K562 (cell line): Measurements from ENCODE around the gene AURKB. TPM values are rescaled to one million over a fixed set of nuclear protein-coding genes. Genes with fewer than 3 reads are reported as not detected.
A peak's percentile ranks its signal among the peaks of the same experiment; 100 is the strongest.

Experiments
- ADNP ChIP-seq: fragments of 200-800 bp; sonication (Bioruptor generic); IDR thresholded peaks from 2 replicates; pipeline ENCODE4 v1.6.1; 2016; ENCODE audit warnings: missing genetic modification characterization, missing compliant biosample characterization
- FOXM1 ChIP-seq, 2 experiments: fragments of 450-650 bp in 1 of 2; sonication (generic) in 1 of 2; formaldehyde crosslinking in 1 of 2; IDR thresholded peaks; 2 replicates each; pipeline versions ENCODE4 v1.6.1 to v1.9.0; 2017 to 2022; ENCODE audit warnings: low read depth in 2 of 2, mild to moderate bottlenecking in 2 of 2, missing genetic modification reagents in 1 of 2, moderate library complexity in 1 of 2
- HMGXB4 ChIP-seq: sonication (generic); formaldehyde crosslinking; IDR thresholded peaks from 2 replicates; pipeline ENCODE4 v1.8.1; 2023; ENCODE audit warnings: mild to moderate bottlenecking, missing genetic modification reagents
- ID3 ChIP-seq, 2 experiments: fragments of 250-450 bp in 1 of 2; fragments of 450-650 bp in 1 of 2; sonication (Bioruptor Pico) in 1 of 2; IDR thresholded peaks; 2 replicates each; pipeline versions ENCODE4 v1.6.1 to v1.8.0; 2016 to 2021; ENCODE audit warnings: mild to moderate bottlenecking in 2 of 2, moderate library complexity in 2 of 2, missing compliant biosample characterization in 1 of 2, missing genetic modification characterization in 1 of 2
- KDM4B ChIP-seq, 2 experiments: fragments of 450-650 bp in 1 of 2; sonication (generic) in 1 of 2; IDR thresholded peaks; 2 replicates each; pipeline ENCODE4 v1.6.1; 2016 to 2017; ENCODE audit warnings: borderline replicate concordance in 2 of 2, antibody characterized with exemption in 1 of 2, low read depth in 1 of 2, mild to moderate bottlenecking in 1 of 2
- NR1H2 ChIP-seq: sonication (generic); formaldehyde crosslinking; IDR thresholded peaks from 2 replicates; pipeline ENCODE4 v1.4.0; 2020; ENCODE audit warnings: mild to moderate bottlenecking, missing genetic modification reagents
- RBM39 ChIP-seq: fragments of 200-400 bp; formaldehyde crosslinking; optimal IDR thresholded peaks from 2 replicates; pipeline ENCODE3; 2018; ENCODE audit warnings: low read depth, low read length
- TEAD2 ChIP-seq: fragments of 450-650 bp; IDR thresholded peaks from 2 replicates; pipeline ENCODE4 v1.6.1; 2016; ENCODE audit warnings: missing genetic modification characterization, control low read depth, missing compliant biosample characterization
- TOE1 ChIP-seq, 2 experiments: fragments of 450-650 bp in 1 of 2; sonication (generic) in 1 of 2; formaldehyde crosslinking in 1 of 2; IDR thresholded peaks; 2 replicates each; pipeline versions ENCODE4 v1.7.1 to v1.8.0; 2016 to 2022; ENCODE audit warnings: borderline replicate concordance in 2 of 2, mild to moderate bottlenecking in 2 of 2, antibody characterized with exemption in 1 of 2, inconsistent platforms in 1 of 2, low read depth in 1 of 2, missing genetic modification reagents in 1 of 2, moderate library complexity in 1 of 2
- YBX1 ChIP-seq: fragments of 450-650 bp; IDR thresholded peaks from 2 replicates; pipeline ENCODE4 v1.7.1; 2016; ENCODE audit warnings: mild to moderate bottlenecking
- ZBTB1 ChIP-seq: sonication (generic); formaldehyde crosslinking; IDR thresholded peaks from 2 replicates; pipeline ENCODE4 v1.8.1; 2023; ENCODE audit warnings: missing genetic modification reagents, low read depth, mild to moderate bottlenecking, borderline replicate concordance
- ZFP91 ChIP-seq: sonication (generic); formaldehyde crosslinking; IDR thresholded peaks from 2 replicates; pipeline ENCODE4 v1.8.0; 2022; ENCODE audit warnings: mild to moderate bottlenecking, missing genetic modification reagents
- ZNF511 ChIP-seq: sonication (generic); formaldehyde crosslinking; IDR thresholded peaks from 2 replicates; pipeline ENCODE4 v1.8.0; 2022; ENCODE audit warnings: mild to moderate bottlenecking, missing genetic modification reagents
- ZNF609 ChIP-seq: sonication (generic); formaldehyde crosslinking; IDR thresholded peaks from 2 replicates; pipeline ENCODE4 v1.8.1; 2023; ENCODE audit warnings: missing genetic modification reagents, mild to moderate bottlenecking, borderline replicate concordance
- ZSCAN29 ChIP-seq: fragments of 450-650 bp; IDR thresholded peaks from 2 replicates; pipeline ENCODE4 v1.6.1; 2017
- polyA plus RNA-seq, 8 experiments: library from polyadenylated mRNA; depleted of rRNA in 4 of 8; stranded (reverse) in 5 of 8; unstranded in 3 of 8; fragments of >200 nt; fragmentation: Nextera tagmentation in 2 of 8; fragmentation: Illumina TruSeq in 1 of 8; extraction: Ambion mirVana in 2 of 8; extraction: Trizol in 1 of 8; gene quantifications; 2 replicates each; pipeline versions ENCODE4 v1.2.1 to v1.2.3, GENCODE V29; 2011 to 2014; ENCODE audit warnings: inconsistent platforms in 1 of 8, missing spikeins in 1 of 8
- total RNA-seq, 7 experiments: library from RNA; depleted of rRNA in 6 of 7; stranded (reverse); fragments of >200 nt in 6 of 7; fragmentation: Illumina TruSeq in 2 of 7; extraction: Trizol in 2 of 7; gene quantifications; 2 replicates each; pipeline versions ENCODE4 v1.2.1 to v1.2.3, GENCODE V29; 2011 to 2021; ENCODE audit warnings: low replicate concordance in 1 of 7

AURKB gene
- total and polyA plus RNA-seq, 9 of the 15 experiments (the other 6 are each of a cell fraction or from before 2014, with no cell fraction given): 27.2 to 114 (median 74.8) TPM

- TF ChIP-seq HMGXB4 (CRISPR knock-in tag): no peak; the same call in 1 of the 2 replicates
- TF ChIP-seq ZSCAN29: no peak
- no peak for TF ChIP-seq TEAD2 (tag)
- no peak for TF ChIP-seq ZFP91
- no peak for TF ChIP-seq TOE1 (IDR thresholded peaks at IDR 0.05; ENCODE audit: borderline replicate concordance)
- TF ChIP-seq TOE1 (CRISPR knock-in tag; IDR thresholded peaks at IDR 0.05; ENCODE audit: borderline replicate concordance, low read depth): no peak
- no peak for TF ChIP-seq KDM4B (IDR thresholded peaks at IDR 0.05; ENCODE audit: borderline replicate concordance in 2 of 2, low read depth in 1 of 2)
- 0 out of 2 replicates have a peak, but pooled peaks have one; percentile 67 for TF ChIP-seq ADNP (tag)
- no peak for TF ChIP-seq ID3 (CRISPR knock-in tag; IDR thresholded peaks at IDR 0.05)
- TF ChIP-seq ID3 (tag; IDR thresholded peaks at IDR 0.05): no peak
- no peak for TF ChIP-seq RBM39
- no peak for TF ChIP-seq ZNF511 (CRISPR knock-in tag)
- no peak for TF ChIP-seq NR1H2
- no peak for TF ChIP-seq ZNF609 (CRISPR knock-in tag)
- no peak for TF ChIP-seq ZBTB1
- TF ChIP-seq YBX1: no peak
- TF ChIP-seq FOXM1 (IDR thresholded peaks at IDR 0.05; ENCODE audit: low read depth): peak; percentile 85
- no peak for TF ChIP-seq FOXM1 (CRISPR knock-in tag; IDR thresholded peaks at IDR 0.05; ENCODE audit: low read depth)
These were observed 22.7 kb downstream of the AURKB start (continued) for GRCh38 chr17:8187517-8188262.
